Adrenal gland (tissue), 12 donors: ENCODE data around the gene ANKRD33. TPM values are rescaled to one million over a fixed set of nuclear protein-coding genes. Genes with fewer than 3 reads are reported as not detected.

Experiments
- DNase-seq, 7 donors: peaks; one replicate each; pipeline ENCODE4 v3.0.0-alpha.2; 2019 to 2020
- H3K27ac ChIP-seq, 5 donors: fragments of 200-600 bp; sonication (generic) in 4 of 5; 1 replicate in 3 of 5; 2 replicates in 2 of 5; pipeline versions ENCODE4 v1.5.1 to v1.8.0; 2016 to 2020; ENCODE audit warnings: mild to moderate bottlenecking in 1 of 5
- H3K27me3 ChIP-seq: fragments of 200-600 bp; 2 replicates; pipeline ENCODE4 v1.8.0; 2021
- H3K36me3 ChIP-seq, 2 donors: fragments of 200-600 bp; replicated peaks in 1 of 2; 1 replicate in 1 of 2; 2 replicates in 1 of 2; pipeline versions ENCODE4 v1.5.1 to v1.8.0; 2018 to 2022
- H3K4me1 ChIP-seq, 2 donors: fragments of 200-600 bp; replicated peaks in 1 of 2; 1 replicate in 1 of 2; 2 replicates in 1 of 2; pipeline versions ENCODE4 v1.5.1 to v1.8.0; 2018 to 2021
- H3K4me3 ChIP-seq, 4 donors: fragments of 200-600 bp; sonication (generic) in 3 of 4; one replicate each; pipeline ENCODE4 v1.5.1; 2016 to 2018
- H3K9me3 ChIP-seq, 3 donors: fragments of 200-600 bp; sonication (generic) in 1 of 3; replicated peaks in 1 of 3; 1 replicate in 2 of 3; 2 replicates in 1 of 3; pipeline versions ENCODE4 v1.5.1 to v1.8.0; 2016 to 2021
- CTCF ChIP-seq, 6 experiments: fragments of 450-650 bp in 4 of 6; fragments of 200-600 bp in 2 of 6; sonication (generic) in 1 of 6; IDR thresholded peaks; 1 replicate in 5 of 6; 2 replicates in 1 of 6; pipeline versions ENCODE4 v1.5.1 to v1.8.0; 2016 to 2021; ENCODE audit warnings: antibody characterized with exemption in 6 of 6, mild to moderate bottlenecking in 2 of 6, moderate library complexity in 1 of 6
- POLR2A ChIP-seq, 2 donors: fragments of 450-650 bp; IDR thresholded peaks; one replicate each; pipeline ENCODE4 v1.6.1; 2017; ENCODE audit warnings: antibody characterized with exemption in 2 of 2, mild to moderate bottlenecking in 2 of 2, moderate library complexity in 1 of 2
- WGBS, 4 donors: extraction: QIAGEN DNeasy Blood & Tissue Kit in 2 of 4; methylation state at CpG; one replicate each; pipeline versions ENCODE4 v1.1.5 to v1.1.7; 2013 to 2017; 5-methylcytosine and 5-hydroxymethylcytosine counted together
- intact Hi-C, 2 donors: fragments of 100-400 bp; cut with DNase I; formaldehyde crosslinking; loops; one replicate each; pipeline versions ENCODE4 v1.14.1 to v1.15.0; 2022 to 2023
- polyA plus RNA-seq, 3 donors: library from polyadenylated mRNA; stranded (reverse); fragments of 200-250 nt in 2 of 3; fragments of 350-450 nt in 1 of 3; fragmentation: Illumina TruSeq in 1 of 3; extraction: RNeasy Lipid Tissue Mini Kit (QIAGEN cat#74804) in 1 of 3; gene quantifications; one replicate each; pipeline ENCODE4 v1.2.3, GENCODE V29; 2013 to 2014
- total RNA-seq, 9 donors: library from RNA; depleted of rRNA in 4 of 9; stranded (reverse); fragments of >200 nt in 4 of 9; fragments of 120-200 nt in 1 of 9; fragmentation: NEBNext Ultra II Directional in 1 of 9; extraction: Animal tissue kit (Norgen Biotek cat#: 25700) in 1 of 9; gene quantifications; one replicate each; pipeline versions ENCODE4 v1.1.0 to v1.2.4, GENCODE V29; 2013 to 2023
- donor health status: healthy with polysubstance abuse.
- donor health status: Bipolar disorder and iron deficiency.
- donor health status: DM: yes; HTN: yes; CAD: no.
- donor health status: DM: no; HTN: no; CAD: no.
- donor health status: DM: no; HTN: no; CAD: no.
- donor health status: DM: yes; HTN: yes; CAD: no.

ANKRD33 gene
- total and polyA plus RNA-seq, 12 donors: 0.06 to 0.41 (median 0.24) TPM; not detected in 9

DNA sequence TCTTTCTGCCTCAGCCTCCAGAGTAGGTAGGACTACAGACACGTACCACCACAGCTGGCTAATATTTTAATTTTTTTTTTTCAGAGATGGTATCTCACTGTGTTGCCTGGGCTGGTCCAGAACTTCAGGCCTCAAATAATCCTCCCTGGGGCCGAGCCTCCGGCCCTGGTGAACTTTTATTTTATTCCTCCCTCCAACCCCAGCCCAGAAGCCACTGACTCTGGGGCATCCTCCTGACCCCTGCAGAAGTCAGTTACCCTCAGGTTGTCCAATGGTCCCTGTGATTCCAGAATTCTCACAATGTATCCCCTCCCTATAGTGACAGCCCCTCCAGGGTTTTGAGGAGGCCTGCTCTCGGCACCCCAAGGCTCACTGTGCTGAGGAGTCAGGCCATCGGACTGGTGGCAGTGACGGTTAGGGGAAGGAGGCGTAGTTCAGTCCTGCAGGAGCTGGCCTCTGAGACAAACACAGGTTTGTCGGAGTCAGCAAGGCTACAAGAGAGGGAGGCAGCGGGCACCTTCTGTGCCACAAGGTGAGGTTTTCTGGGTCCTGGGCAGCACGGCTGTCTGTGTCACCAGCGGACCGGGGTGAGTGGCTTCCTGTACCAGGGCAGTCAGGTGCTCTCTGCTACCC lies 20.0 kb upstream of the ANKRD33 start:
- Histone ChIP-seq H3K9me3 (no peaks in the 10 kb centered on the region), H3K36me3 (no peaks in the 10 kb centered on the region), H3K27me3 (peaks cover 12% of the 10 kb centered on the region), H3K4me3 (no peak overlapping the region), H3K4me1 (peaks cover 6 to 15% of the 10 kb centered on the region in 2 donors), H3K27ac (no peak overlapping the region)
- WGBS, 4 donors: 88 to 95% (median 93%) methylated on average over 12 of the region's 12 CpGs
- DNase-seq: no peak
- intact Hi-C loops: no loop called here
- TF ChIP-seq CTCF (IDR thresholded peaks at IDR 0.05): no peak
- TF ChIP-seq POLR2A (IDR thresholded peaks at IDR 0.05): no peak

DNA sequence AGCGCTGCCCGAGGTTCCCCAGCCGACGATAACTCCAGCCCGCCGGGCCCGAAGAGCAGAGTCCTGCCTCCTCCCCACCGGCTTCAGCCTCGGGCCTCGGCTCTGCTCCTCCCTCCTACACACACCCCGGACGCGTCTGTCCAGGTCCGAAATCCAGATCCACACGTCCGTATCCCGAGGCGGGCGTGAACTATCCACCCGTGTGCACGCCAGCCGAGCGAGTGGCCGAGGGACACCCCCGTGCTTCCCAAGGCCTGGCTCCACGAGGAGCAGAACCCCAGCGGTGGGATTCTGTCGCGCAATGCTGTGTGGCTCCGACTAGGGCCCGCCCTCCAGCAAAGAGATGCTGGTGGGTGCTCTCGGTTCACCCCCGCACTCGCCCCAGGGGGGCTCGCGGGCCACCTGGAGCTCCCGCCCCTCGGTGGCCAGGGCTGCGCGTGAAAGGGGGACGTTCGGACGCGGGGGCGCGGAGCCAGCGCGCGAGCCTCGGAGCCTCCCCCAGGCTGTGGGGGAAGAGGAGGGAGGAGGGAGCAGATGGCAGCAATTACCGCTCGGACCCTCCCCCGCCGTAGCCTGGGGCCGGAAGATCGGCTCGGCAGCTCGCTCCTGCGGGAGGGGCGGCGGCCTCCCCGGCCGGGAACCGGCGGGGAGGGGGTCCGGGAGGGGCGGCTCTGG lies 18.9 kb upstream of the ANKRD33 start:
- Histone ChIP-seq H3K4me3 (peak overlapping the region in 1 of 4 donors; percentile 59), H3K36me3 (no peaks in the 10 kb centered on the region), H3K9me3 (no peaks in the 10 kb centered on the region), H3K4me1 (peaks cover 6 to 11% of the 10 kb centered on the region in 2 donors), H3K27me3 (peaks cover 7% of the 10 kb centered on the region), H3K27ac (no peak overlapping the region)
- no peak for DNase-seq
- TF ChIP-seq CTCF (IDR thresholded peaks at IDR 0.05) (no peak), POLR2A (IDR thresholded peaks at IDR 0.05) (no peak)
- intact Hi-C loops: no loop called here
- WGBS, 4 donors: 5 to 20% (median 9%) methylated on average over 20 to 67 of the region's 67 CpGs

DNA sequence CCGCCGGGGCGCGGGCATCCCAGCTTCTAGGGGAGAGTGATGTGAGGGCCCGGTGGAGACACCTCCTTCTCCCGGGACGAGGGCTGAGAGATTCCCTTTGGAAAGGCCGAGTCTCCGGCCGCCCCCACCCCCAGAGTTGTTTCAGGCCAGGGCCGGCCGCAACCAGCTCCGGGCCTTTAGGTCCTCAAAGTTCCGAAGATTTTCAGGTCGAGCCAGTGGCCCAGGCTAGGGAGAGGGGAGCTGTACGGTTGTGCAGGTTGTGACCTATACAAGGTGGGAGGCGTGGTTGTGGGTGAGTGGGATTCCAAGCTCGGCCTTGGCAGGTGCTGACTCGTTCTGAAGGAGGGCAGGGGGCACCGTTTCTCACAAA lies 18.4 kb upstream of the ANKRD33 start:
- intact Hi-C loops: no loop called here
- Histone ChIP-seq H3K27me3 (peaks cover 2% of the 10 kb centered on the region), H3K4me1 (peaks cover 6% of the 10 kb centered on the region in 2 donors), H3K4me3 (peak overlapping the region in 1 of 4 donors; percentile 59), H3K36me3 (no peaks in the 10 kb centered on the region), H3K27ac (no peak overlapping the region), H3K9me3 (no peaks in the 10 kb centered on the region)
- no peak for DNase-seq
- TF ChIP-seq CTCF (IDR thresholded peaks at IDR 0.05) (no peak), POLR2A (IDR thresholded peaks at IDR 0.05) (no peak)
- 34 to 50% (median 35%) methylated on average over 3 to 20 of the region's 20 CpGs for WGBS, 4 donors

DNA sequence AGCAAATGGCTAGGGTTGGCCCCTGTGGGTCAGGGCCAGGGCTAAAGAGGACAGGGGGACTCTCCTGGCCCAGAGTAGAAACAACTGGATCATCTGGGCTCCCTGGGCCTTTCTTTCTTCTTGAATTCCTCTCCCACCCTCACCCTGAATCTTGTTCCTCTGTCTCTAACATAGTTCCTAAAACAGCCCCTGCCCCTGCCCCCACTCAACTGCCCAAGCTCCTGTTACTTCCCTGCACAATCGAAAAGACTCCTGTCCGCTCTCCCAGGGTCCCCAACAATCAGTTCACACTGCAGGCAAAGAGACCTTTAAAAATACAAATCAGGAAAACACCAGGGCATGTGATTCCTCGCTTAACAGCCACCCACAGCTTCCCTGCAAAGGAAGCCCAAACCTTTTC lies 18.0 kb upstream of the ANKRD33 start:
- Histone ChIP-seq H3K4me3 (no peak overlapping the region), H3K4me1 (peaks cover 6% of the 10 kb centered on the region in 2 donors), H3K27me3 (no peaks in the 10 kb centered on the region), H3K9me3 (no peaks in the 10 kb centered on the region), H3K27ac (no peak overlapping the region), H3K36me3 (no peaks in the 10 kb centered on the region)
- no peak for TF ChIP-seq CTCF (IDR thresholded peaks at IDR 0.05)
- TF ChIP-seq POLR2A (IDR thresholded peaks at IDR 0.05): no peak
- intact Hi-C loops: loop anchor here in 1 of 2 donors (5.0 kb wide), 1 partner anchor 443 kb away; no protein-coding TSS in a partner anchor
- no peak for DNase-seq
- WGBS, 4 donors: 72 to 80% (median 76%) methylated on average over 3 of the region's 3 CpGs
